Uterus (tissue), 2 donors: ENCODE results near the gene MLXIPL.

Experiments
- POLR2A ChIP-seq, 2 donors: fragments of 450-650 bp; IDR thresholded peaks; one replicate each; pipeline ENCODE4 v1.6.1; 2016; ENCODE audit warnings: antibody characterized with exemption in 2 of 2, mild to moderate bottlenecking in 1 of 2, moderate library complexity in 1 of 2
- TF ChIP-seq, protein P1 (sequence below), 4 experiments: fragments of 200-600 bp in 2 of 4; fragments of 450-650 bp in 2 of 4; sonication (generic) in 2 of 4; IDR thresholded peaks; one replicate each; pipeline ENCODE4 v1.5.1; 2016 to 2019; ENCODE audit warnings: antibody characterized with exemption in 4 of 4, mild to moderate bottlenecking in 2 of 4, moderate library complexity in 1 of 4

DNA sequence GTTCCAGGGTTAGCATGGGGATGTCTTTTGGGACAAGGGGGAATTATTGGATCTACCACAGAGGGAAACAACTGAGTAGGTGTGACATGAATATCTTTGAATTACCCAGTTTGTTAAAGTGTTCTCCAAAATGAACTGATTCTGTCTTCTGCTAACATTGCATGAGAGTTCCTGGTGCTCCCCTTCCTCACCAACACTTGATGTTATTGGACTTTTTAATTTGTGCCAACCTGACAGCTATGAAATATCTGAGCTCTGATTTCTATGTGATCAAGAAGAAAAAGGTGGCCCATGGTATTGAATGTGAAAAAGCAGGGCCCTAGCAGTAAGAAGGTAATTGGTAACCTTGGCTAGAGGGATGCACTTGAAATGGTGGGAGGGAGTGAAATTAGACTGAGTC is 38.7 kb upstream of the MLXIPL start:
- TF ChIP-seq, protein P1, sequence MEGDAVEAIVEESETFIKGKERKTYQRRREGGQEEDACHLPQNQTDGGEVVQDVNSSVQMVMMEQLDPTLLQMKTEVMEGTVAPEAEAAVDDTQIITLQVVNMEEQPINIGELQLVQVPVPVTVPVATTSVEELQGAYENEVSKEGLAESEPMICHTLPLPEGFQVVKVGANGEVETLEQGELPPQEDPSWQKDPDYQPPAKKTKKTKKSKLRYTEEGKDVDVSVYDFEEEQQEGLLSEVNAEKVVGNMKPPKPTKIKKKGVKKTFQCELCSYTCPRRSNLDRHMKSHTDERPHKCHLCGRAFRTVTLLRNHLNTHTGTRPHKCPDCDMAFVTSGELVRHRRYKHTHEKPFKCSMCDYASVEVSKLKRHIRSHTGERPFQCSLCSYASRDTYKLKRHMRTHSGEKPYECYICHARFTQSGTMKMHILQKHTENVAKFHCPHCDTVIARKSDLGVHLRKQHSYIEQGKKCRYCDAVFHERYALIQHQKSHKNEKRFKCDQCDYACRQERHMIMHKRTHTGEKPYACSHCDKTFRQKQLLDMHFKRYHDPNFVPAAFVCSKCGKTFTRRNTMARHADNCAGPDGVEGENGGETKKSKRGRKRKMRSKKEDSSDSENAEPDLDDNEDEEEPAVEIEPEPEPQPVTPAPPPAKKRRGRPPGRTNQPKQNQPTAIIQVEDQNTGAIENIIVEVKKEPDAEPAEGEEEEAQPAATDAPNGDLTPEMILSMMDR (IDR thresholded peaks at IDR 0.05): no peak
- TF ChIP-seq POLR2A (IDR thresholded peaks at IDR 0.05): no peak
